HG03060 (cell line): ENCODE results near the gene COBL.

Source experiments
- ATAC-seq: cut with Tn5 transposase; IDR thresholded peaks from one replicate; pipeline ENCODE4 v1.9.1; 2021; ENCODE audit warnings: low read depth, moderate number of reproducible peaks; ENCODE audit not compliant: unreplicated experiment

Gene COBL

DNA sequence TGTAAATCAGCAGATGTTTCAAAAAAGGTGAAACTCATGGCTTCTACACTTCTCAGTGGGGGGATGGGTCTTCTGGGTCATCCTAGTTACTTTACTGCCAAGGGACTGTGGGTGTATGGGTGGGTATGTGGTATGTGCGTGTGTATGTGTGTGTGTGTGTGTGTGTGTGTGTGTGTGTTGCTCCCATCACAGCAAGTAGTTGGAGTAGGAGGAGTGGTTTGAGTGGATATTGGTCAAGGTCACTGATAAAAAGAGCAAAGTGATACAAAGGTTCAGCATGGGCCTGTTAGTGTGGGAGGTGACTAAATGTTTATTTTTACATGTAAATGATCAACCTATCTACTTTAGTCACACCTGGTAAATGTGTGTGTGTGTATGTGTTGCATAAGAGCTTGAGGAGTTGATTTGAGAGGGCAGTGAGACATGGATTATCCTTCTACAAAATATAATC lies 11.8 kb upstream of the COBL start:
- no peak for ATAC-seq

DNA sequence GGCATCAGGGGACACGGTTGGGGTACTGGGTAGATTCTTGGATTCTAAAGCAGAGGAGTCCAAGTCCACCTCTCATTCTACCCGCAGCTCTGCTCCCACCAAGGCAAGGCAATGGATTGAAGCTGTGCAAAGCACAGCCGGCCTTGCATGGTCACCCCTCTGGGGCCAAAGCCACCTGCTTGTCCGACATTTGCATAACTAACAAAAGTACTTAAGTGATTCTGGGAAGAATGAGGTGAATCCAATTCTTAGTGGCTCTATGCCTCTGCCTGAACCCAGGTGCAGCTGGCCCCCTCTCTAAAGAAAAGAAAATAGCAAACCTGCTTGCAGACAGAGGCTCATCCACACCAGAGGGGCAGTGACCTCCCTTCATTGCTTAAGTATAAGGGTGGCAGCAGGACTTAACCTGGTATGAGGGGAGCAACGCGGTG lies 10.7 kb upstream of the COBL start:
- no peak for ATAC-seq

DNA sequence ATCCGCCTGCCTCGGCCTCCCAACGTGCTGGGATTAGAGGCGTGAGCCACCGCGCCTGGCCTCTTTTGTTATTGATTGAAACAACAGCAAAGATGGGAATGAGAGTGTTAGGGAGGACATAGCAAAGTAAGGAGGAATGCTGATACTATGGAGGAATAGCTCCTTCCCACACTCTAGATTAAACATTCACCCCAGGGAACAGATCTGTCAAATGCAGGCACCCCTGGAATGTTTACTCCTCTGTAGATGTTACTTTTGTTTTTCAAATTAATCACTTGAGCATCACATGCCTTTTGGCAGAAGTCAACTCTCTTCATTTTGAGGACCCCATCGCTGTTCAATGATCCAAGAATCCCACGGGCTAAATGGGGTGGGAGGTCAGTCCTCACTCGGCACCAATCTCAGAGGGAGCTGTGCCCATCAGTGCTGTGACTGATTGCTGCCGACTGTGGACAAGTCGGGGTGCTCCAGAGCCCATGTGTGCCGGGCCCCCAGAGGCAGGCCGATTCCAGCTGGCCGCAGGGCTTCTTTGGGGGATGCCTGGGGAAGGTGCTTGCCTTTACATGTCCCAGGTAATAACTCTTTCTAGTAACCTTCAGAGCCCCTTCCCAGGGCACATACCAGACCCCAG lies 10.2 kb upstream of the COBL start:
- no peak for ATAC-seq

DNA sequence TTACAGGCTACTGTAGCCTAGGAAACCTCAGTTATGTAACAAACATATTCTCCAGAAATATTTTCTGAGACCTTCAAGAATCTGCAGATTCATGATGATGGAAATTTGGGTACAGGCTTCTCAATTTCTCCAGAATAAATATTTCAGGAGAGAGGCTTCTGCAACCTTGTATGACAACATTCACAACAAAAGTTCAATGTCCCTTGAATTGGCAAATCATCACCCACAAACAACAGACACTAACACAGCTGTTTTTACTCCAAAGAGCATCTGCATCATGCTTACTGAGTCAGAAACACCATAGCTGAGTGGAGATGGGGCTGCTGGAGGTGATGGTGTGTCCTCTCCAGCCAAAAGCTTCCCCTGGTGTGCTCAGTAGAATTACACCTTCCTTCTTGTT lies 9.3 kb upstream of the COBL start:
- ATAC-seq, result no peak

DNA sequence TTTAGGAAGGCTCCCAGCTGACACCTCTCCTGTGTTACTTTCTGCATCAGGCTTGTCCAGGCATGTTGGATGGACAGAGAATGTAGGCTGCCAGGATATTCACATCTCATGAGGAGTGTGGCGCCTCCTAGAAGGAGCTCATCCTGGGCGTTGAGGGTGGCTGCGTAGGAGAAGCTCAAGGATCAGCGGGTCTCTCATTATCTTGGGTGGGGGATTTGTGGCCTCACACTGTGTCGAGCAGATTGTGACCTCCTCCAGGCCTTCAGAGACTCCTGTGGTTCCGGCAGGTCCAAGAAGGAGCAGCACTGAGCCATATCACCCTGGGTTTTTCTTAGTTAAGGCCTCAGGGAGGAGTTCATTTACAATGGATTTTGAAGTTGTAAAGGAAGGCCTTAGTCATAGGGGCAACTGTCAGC lies 8.7 kb upstream of the COBL start:
- ATAC-seq, result no peak

DNA sequence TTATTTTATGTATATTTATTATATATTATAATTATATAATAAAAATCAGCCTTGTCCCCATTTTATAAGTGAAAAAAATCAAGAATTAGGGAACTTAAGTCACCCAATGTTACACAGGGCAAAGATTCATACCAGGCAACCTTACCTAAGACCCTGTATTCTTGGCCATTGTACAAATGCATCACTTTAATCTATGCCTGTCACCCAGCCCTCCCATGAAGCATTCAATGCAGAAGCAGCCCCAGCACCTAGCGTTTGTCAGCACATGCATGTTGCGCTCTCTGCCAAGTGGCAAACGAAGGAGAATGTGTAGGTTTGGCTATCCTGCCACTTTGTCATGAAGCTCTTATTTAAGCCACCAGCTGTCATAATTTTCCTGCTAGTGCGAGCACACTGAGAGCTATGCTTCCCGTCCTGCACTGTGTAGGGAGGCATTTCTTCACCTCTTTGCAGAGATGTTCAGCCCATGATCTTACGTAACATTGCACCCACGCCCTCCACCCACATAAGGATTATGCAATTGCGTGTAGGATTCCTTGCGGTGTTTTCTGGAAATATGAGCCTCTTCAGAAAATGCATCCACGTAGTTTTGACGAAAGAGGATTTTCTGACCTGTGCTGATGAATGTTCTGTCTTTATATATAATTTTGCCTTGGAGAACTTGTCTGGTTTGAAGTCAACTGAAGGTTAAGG lies 7.7 kb upstream of the COBL start:
- no peak for ATAC-seq

DNA sequence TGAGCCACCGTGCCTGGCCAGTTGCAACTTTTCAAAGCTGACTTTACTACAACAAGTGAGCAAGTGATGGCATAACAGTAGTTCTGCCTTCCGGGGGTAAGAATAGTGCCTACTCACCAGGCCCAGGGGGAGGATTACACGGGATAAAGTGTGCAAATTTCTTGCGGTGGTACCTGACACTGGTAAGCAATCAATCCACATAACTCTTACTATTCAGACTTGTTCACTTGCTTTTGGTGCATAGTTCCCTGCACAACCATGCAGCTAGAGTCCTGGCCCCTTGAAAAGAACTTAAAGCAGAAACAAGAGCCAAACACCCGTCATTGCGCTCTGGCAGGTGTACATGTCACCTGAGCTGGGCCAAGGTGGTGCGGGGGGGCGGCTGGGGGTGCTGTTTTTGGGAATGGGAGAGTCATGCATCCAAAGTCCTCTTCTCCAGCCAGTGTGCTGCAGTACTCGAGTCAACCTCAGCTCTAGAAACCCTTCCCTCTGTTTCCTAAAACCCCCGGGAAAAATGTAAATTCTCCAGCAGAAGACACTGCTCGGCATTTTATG lies 5.4 kb upstream of the COBL start:
- ATAC-seq, result no peak

DNA sequence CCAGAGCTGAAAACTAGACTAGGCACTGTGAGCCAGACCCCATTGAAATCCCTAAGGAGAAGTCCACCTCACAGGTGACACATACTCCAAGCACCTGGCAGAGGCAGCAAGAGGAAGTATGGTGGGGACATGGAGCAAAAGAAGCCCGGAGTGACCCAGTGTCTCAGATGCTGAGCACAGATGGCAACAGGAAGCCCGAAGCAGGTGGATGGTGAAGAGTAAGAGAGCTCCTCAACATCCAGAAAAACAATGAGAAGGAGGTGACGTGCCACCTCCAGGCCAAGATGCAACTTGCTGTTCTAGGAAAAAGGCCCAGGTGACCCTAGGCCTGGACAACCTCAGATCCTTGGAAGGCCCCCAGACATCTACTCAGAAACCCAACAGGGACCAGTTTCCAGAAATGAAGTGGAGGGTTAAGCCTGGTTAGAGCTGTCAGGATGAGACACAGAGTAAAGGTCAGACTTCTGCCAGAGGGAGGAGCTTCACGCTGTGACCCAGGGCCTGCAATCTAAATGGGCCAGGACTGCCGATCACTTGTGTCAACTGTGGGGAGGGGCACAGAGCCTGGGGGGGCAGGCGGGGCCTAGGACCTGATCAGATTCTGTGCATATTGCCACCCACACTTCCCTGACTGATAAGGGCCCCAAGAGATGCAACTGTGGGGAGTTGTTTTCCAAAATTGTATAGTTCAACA lies 2.4 kb upstream of the COBL start:
- ATAC-seq, result no peak

DNA sequence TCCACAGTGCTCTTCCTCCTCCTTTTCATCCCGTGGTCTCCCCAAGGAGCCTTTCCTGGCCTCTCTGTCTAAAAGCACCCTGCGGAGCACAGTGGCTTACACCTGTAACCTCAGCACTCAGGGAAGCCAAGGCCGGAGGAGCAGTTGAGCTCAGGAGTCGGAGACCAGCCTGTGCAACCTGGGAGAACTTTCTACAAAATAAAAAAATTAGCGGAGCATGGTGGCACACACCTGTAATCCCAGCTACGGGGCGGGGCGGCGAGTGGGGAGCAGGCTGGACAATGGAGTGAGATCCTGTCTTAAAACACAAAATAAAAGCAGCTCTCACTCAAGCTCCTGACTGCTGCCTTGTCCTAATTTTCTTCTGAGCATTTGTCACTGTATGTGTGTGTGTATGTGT lies 1.4 kb upstream of the COBL start:
- no peak for ATAC-seq

DNA sequence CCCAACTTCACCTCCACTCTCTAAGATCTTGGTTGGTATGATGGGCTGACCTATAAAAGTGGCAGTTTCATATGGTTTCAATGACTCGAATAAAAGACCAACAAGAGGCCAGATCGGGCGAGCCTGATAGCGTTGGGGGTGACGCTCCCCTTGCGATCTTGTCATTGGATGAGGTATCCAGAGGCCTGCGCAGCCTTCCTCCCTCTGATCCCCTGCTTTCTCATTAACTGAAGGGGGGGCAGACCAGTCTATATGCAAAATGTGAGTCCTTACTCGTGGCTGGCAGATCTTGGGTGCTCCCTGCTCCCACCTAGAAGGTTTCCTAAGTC lies 937 bp upstream of the COBL start:
- no peak for ATAC-seq

DNA sequence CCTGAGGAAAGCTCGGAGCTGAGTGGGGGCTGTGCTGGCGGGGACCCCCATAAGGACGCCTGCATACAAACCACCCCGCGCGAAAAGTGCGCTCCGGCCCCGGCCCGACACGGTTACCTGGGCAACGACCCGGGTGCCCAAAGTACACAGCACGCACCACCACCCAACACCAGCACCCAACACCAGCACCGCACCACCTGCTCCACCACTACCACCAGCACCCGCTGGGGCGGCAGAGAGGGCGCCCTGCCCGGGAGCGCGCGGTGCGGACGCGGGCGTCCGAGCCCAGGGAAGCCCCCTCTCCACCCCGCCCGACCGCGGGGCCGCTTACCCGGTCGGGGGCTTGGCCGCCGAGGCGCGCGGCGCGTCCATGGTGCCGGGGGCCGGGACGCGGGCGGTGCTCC lies 345 bp downstream of the COBL start:
- ATAC-seq, result no peak

DNA sequence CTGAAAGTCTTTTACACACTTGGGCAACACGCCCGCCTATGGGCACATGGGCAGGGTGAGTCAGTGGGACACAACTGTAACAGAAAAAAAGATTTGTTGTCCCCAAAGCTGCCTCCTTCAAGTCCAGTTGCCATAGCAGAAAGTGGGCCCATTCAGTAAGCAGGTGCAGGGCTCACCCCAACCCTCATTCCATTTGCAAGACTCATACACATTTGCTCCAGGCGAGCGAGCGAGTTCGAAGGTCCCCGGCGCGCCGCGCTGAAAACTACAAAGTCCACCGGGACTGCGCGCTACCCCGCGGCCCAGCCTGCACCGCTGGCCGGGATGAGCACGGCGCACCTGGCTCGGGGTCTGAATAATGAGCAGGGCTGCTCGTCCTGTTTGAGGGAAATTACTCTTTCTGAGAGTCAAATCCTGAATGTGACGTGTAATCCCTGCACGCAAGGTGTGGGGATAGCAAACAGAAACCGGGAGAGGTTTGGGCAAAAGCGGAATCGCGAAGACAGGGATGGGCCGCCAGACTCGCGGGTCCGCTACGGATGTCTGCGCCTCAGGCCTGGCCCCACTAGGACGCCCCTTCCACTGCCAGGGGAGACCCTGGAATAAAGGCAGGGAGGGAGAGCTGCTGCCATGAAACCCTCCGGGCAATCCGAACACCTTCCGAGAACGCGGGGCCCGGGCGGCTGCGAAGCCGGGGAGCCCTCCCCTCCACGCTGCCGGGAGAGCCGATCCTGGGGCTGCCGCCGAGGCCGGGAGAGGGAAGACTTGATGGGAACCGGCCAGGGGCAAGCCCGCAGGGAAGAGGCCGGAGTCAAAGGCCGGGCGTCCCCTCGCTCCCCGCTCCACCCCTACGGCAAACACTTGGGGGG lies 982 bp downstream of the COBL start:
- ATAC-seq, result no peak

DNA sequence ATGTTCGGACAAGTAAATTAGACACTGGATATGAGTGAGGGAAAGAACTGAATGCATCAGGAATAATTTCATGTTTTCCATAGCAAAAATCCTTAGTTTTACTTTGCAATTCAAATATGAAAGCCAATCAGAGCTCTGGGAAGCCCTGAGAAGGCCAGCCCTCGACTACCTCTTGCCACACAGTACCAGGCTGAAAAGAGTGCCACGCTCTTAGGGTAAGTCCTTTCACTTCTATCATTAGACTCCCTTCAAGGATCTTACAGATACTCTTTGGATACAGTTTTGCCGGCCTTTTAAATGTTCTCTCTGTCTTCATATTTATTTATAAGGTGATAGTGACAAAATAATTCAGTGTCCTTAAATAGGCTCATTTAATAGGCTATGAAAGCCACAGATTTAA lies 1.9 kb downstream of the COBL start:
- no peak for ATAC-seq

DNA sequence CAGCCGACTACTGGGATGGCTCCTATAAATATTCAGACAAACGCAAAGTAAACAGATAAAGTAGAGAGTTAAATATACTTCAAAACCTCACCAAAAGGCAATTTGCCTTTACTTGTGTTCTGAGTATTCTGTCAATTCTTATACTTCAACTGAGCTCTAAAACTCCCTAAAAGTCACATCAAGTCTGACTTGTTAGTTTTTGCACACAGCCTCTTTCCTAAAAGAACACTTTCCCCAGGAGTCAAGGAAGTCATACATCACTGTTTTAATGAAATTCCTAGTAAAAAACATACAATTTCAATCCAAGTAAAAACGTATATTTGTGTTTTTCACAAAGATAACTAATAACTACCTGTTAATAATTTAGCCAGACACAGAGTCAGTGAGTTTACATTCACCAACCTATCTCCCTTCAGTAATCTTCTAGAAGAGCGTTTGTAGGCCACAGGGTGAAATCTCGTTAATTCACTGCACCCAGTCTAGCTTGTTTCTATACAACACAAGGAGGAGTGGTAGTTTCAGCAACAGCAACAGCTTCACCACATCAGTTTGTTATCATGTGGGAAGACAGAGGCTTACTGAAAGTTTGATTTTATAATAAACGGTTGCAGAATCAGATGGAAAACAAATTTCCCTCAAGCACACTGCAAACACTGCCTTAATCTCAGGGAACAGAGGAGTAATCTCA lies 2.7 kb downstream of the COBL start:
- ATAC-seq, result no peak

DNA sequence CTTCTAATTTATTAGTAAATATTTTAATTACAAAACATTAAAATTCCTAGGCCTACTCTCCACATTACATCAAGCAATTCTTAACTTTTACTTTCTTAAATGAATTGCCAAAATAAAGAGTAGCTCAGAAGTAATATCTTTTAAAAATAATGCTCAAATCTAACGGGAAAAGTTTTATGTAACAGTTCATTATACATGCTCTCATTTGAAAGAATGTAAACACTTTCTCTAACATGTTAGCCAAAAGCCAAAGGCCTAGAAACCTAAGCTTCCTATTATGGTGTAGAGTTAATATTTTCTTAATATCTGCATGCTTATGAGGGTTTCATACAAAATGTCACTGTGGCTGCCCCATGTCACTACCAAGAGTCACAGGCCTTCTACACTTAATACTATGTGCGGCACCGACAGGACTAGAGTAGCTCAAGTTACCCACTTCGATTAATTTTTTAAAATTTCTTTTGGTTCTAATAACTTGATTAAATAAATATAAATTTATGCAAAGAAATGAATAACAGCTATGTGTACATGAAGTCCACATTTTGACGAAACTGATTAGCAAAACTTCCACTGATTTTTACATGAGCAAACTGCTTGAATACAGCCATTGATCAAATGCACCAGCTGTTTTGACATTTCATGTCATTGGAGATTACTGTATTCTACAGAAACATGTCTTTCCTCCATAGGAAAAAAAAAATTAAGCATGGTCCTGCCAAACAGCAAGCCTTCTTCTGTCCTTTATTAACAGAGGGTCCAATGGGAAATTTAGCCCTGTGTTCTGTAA lies 3.5 kb downstream of the COBL start:
- no peak for ATAC-seq

DNA sequence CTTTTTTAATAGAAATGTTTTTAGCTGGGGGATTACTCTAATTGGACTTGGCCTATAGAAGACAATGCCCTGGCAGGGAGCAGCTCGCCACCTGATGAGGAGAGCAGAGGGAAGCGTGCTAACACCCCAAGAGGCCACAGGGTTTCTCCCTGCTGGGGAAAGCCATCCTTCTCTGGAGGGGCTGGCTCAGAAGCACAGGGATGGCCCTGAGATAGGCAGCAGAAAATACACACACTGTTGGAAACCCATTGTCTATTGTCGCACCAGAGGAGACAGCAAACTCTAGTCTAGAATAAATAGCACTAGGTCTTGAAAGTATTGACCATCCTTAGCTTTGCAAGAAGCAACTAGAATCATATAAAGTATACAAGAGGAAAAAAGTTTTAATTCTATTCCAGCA lies 5.4 kb downstream of the COBL start:
- no peak for ATAC-seq

DNA sequence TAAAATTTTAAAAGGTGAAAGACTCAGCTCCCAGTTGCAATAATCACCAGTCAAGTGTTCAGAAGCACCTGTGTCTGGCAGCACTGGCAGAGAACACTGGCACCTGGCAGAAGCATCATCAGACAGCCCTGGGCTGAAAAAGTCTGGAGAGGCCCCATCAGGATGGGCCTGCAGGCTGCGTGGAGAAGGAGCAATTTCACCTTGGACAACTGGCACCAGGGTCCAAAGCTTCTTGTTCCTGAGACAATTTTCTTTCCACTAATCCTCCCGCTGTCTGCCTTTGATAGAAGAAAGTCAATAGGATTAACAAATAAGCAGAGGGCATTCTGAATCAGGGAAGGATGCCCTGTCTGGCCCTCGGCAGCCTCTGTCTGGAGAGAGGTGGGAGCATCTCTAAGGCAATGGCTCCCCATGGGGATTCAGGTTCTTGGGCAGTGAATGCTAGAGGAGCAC lies 6.5 kb downstream of the COBL start:
- no peak for ATAC-seq

DNA sequence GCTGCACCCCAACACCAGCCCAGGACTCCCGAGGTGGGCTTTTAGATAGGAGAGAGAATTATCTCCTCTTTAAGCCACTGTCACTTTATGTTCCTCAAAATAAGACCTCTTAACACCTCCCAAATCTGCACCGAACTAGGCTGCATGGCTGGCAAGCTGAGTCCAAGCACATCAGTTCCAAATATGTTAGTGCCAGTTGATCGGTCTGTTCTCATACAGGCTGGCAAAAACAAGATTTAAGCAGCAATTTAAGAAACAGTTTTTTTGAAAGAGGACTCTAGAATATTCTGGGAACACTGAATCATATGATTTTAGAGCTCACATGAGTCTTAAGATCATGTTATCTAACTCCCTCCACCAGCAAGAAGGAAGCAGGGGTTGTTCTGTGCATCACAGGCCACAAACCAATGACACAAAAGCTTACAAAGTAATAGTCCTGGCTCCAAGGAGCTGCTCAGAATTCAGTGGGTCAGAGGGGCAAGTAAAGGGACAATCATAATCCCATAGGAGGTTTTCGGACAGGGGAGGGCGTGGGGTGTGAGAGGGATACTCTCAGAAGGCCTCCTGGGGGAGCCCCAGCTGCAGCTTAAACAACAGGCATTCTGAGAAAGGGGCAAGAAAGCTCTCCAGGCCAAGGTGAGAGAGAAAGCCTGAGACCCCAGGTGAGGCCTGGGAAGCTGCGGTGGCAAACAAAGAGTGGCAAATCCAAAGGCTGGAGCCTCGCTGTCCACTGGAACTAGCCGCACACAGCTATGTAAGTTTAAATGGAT lies 7.1 kb downstream of the COBL start:
- ATAC-seq, result no peak

DNA sequence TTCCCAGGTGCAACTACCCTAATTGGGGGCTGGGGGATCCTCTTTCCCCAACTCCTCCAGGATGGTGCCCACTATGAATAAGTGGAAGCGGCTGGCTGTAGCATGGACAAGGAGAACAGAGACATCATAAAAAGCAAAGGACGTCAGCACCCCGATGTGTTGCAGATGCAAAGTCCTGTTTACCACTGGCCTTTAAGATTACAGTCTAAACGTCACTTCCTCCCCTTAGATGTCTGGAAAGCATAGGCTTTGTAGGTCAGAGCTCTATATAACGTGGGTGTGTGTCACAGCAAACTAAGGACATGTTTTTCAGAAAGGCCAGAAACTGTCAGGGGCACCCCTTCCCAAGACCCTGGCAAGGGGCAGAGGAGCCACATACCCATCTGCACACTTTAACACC lies 7.9 kb downstream of the COBL start:
- no peak for ATAC-seq
